GM18498 (cell line): ENCODE results near the gene TRIM67.
"Not testable (repeated sequence)": the region's sequence is repeated elsewhere in the genome, so short reads cannot be mapped to it uniquely, and the experiment has no call there.

Source experiments
- ATAC-seq: cut with Tn5 transposase; IDR thresholded peaks from one replicate; pipeline ENCODE4 v1.9.1; 2021; ENCODE audit warnings: mild to moderate bottlenecking, moderate library complexity; ENCODE audit not compliant: unreplicated experiment

Gene TRIM67

DNA sequence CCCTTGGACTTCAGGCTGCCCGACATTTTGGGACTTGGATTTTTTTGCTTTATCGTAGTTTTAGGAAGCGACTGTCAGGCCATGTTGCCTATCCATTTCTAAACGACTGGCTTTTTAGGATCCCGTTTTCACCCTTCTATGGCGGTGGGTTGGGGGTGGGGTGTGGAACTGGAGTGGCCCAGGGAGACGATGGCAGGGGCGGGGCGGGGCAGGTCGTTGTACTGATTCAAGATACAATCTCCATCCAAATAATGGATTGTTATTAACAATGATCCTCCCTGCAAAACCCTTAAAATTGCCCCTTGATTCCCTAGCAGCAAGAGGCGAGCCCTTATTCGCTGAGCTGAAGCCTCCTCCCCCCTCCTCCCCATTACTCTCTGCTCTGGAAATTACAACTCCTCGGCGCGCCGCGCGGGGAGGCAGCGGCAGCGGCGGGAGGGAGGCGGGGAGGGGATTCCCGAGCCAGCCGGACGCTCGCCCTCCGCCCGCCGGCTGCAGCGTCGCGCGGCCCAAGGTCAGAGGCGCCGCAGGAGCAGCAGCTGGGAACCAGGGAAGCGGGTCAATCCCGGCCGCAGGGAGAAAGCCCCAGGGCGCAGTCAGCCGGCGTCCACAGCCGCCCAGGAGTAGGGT is at the start of gene TRIM67:
Gene TRIM67 (plus strand): TSS at position 392 of the 630 bp plus-strand sequence. CDS start 912 bp downstream, outside the sequence.
- no peak for ATAC-seq

DNA sequence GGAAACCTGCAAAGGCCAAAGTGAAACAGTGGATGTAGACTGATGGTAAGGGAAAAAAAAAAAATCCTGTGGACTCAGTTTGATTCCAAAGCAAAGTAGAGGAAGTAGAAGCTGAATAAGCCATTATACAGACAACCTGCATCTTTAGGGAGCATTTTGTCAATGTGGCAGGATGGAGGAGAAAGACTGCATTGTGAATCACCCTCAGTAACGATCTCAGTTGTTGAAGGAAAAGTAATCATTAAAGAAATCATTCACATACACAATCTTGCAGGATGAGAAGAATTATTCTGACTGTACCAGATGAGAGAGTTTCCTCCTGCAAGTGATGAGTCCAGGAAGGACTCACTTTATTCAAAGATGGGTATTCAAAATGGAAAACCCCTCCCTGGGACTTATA is 45.1 kb upstream of the TRIM67 start:
- no peak for ATAC-seq

DNA sequence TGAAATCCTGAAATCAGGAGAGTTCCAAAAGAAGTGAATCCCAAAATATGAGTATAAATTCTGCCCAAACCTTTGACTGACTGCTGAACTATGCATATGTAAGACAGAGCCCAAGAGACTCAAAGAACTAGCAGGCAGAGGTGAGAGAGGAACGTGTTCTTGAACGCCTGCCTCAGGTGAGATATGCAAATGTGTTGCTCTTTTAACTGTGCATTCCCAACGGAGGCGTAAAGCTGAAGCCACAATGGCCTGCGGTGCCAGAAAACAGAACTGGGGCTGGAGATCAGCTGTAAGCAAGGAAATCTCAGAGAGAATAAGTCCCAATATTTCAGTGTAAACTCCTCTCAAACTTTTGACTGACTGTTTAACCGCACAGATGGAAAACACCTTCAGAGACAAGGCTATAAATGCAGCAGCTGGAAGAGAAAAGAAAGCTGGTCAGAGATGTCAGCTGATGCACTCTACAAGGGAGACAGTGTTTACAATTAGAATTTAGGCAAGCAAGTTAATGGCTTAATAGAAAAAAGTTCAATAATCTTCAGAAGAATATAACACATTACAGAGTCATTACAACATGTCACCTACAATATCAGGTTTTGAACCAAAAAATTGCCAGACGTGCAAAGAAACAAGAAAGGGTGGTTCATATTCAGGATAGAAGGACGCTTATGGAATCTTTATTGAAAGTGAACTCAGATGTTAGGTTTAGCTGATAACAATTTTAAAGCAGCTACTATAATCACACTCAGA is 43.0 kb upstream of the TRIM67 start:
- ATAC-seq: no peak

DNA sequence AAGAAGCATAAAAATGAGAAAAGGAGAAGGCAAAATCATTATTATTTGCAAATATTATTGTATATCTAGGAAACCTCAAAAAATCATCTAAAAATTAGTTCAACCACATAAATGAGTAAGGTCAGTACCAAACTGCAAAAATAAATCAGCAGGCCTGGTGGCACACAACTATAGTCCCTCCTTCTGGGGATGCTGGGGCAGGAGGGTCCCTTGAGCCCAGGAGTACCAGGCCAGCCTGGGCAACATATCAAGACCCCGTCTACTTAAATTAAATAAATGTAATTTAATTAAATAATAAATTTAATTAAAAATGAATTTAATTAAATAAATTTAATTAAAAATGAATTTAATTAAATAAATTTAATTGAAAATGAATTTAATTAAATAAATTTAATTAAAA is 40.3 kb upstream of the TRIM67 start:
- no peak for ATAC-seq

DNA sequence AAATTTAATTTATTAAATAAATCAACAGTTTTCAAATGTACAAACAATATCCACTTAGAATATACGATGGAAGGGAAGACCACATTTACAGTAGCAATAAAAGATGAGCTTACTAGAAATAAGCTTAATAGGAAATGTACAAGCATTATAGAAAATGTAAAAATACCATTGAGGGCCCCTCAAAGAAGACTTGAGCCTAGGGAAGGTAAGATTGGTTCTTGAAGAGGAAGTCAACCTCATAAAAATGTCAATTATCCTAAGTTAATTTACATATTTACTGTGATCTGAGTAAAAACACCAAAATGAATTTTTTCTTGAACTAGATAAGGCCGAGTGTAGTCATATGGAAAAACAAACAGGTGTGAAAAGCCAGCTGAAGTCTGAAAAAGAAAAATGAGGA is 39.7 kb upstream of the TRIM67 start:
- ATAC-seq: no peak

DNA sequence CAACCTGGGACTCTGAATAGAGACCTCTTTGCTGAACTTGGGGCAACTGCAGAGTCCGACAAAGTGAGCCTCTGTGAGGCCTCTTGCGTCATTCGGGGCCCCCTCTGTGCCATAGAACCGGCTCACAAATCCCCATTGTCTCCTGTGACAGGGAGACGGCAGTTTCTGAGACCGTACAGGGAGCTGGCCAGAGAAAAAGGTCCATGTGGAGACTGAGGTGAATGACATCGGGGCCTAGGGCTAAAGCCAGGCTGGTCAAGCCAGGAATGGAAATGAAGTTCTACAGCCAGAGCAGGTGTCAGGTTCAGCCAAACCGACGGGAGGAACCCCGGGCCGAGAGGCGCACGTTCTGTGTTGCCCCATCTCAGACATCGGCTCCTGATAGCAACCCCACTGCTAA is 37.1 kb upstream of the TRIM67 start:
- no peak for ATAC-seq

DNA sequence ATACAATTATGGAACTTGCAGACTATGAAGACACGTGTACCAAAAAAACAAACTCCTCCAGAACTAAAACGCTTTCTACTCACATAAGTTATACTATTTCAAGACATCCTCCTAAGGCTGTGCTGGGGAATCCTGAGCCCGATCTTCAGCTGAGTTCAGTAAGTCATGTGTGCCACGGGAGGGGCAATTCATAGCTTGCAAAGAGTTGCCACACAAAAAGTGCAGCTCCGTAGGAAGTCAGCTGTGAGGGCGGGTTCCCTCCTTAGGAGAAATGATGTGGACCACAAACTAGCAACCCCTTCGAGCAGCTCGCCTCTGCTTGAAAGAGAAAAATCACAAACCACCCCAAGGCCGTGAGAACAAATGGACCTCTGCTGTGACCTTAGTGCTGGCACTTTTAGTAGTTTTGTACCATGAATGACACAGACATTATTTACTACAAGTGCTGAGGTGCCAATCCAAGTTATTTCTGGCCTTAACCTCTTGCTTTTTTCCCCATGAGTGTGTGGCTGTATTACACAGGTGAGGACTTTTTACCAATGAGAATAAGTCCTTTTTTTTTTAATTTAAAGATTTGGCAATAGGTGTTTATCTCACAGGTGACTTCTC is 35.8 kb upstream of the TRIM67 start:
- ATAC-seq: no peak

DNA sequence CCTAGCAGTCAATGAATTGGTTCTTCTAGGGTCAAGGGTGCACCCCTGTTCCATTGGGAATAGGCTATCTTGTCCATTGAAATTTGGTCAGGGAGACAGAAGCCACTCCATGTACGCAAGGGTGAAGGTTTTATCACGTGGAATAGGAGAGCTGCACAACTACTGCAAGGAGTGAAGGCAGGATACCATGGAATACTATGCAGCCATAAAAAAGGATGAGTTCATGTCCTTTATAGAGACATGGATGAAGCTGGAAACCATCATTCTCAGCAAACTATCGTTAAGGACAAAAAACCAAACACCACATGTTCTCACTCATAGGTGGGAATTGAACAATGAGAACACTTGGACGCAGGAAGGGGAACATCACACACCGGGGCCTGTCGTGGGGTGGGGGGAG is 34.8 kb upstream of the TRIM67 start:
- ATAC-seq: not testable (repeated sequence)

DNA sequence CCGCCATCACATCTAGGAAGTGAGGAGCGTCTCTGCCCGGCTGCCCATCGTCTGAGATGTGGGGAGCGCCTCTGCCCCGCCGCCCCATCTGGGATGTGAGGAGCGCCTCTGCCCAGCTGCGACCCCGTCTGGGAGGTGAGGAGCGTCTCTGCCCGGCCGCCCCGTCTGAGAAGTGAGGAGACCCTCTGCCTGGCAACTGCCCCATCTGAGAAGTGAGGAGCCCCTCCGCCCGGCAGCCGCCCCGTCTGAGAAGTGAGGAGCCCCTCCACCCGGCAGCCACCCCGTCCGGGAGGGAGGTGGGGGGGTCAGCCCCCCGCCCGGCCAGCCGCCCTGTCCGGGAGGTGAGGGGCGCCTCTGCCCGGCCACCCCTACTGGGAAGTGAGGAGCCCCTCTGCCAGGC is 33.4 kb upstream of the TRIM67 start:
- not testable (repeated sequence) for ATAC-seq

DNA sequence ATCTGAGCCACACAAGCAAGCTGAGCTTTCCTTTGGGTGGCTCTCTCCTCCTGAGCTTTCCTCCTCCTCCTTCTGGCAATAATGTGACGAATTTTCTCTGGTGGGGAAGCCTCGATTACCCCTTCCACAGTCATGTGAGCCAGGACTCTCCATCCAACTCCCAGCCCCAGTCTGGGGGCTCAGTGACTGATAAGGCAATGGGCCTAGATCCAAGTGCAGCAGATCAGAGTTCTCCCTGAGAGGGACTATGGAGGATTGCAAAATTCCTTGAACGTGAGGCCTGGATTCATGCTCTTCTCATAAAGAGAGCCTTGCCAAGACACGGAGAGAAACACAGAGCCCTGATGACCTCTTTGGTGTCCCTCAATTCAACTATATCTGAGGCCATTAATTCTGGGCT is 31.3 kb upstream of the TRIM67 start:
- ATAC-seq: no peak

DNA sequence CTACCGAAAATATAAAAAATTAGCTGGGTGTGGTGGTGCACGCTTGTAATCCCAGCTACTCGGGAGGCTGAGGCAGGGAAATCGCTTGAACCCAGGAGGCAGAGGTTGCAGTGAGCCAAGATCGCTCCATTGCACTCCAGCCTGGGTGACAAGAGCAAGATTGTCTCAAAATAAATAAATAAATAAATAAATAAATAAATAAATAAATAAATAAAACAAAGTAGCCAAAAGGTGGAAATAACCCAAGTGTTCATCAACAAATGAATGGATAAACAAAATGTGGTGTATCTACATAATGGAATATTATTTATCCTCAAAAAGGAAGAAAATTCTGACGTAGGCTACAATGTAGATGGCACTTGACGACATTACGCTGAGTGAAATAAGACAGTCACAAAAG is 29.3 kb upstream of the TRIM67 start:
- not testable (repeated sequence) for ATAC-seq

DNA sequence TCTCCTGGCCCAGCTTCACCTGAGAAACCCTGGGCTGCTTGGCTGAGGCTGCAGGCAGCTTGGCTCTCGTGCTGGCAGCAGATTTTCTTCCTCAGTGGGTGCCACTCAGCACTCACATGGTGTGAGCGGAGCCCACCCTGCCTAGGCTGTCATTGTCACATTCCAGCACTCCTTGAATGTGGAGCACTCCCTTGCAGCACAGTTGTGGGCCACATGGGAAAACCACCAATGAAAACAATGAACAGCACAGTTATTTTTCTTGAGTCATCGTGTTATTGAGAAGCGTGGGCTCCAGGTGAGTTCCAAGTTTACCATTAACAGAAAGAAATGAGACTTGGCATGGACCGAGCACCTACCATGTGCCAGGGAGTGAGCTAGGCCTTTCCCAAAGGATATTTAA is 27.2 kb upstream of the TRIM67 start:
- no peak for ATAC-seq

DNA sequence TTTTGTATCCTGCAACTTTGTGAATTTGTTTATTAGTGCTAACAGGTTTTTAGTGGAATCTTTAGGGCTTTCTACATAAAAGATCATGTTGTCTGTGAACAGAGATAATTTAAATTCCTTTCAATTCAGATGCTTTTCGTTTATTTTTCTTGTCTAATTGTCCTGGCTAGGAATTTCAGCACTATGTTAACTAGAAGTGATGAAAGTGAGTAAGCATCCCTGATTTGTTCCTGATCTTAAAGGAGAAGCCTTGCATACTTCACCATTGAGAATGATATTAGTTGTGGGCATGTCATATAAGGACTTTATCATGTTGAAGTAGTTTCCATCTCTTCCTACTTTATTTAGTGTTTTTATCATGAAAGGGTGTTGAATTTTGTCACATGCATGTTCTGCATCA is 23.6 kb upstream of the TRIM67 start:
- no peak for ATAC-seq

DNA sequence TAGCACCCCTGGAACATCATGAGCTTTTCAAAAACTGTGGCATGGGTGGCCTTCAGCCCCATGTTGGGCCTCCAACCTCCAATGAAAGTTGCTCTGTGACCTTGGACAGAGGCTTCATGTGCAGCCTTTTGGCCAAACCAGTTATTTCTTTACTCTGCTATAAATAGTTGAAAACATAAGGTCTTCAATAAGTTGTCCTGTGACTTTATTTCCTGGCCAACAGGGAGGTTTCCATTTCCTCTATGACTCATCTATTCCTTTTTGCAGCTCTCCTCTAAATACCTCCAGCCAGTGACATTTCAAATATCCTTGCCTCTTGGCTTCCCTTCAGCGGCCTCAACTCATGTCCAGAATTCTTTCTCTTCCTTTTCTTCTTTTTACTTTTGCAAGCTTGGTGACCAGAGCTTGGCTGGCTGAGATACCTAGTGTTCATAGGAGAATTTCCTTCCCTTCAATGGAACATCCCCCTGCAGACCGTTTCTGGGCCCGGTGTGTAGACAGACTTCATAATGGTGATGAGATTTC is 22.7 kb upstream of the TRIM67 start:
- ATAC-seq: no peak

DNA sequence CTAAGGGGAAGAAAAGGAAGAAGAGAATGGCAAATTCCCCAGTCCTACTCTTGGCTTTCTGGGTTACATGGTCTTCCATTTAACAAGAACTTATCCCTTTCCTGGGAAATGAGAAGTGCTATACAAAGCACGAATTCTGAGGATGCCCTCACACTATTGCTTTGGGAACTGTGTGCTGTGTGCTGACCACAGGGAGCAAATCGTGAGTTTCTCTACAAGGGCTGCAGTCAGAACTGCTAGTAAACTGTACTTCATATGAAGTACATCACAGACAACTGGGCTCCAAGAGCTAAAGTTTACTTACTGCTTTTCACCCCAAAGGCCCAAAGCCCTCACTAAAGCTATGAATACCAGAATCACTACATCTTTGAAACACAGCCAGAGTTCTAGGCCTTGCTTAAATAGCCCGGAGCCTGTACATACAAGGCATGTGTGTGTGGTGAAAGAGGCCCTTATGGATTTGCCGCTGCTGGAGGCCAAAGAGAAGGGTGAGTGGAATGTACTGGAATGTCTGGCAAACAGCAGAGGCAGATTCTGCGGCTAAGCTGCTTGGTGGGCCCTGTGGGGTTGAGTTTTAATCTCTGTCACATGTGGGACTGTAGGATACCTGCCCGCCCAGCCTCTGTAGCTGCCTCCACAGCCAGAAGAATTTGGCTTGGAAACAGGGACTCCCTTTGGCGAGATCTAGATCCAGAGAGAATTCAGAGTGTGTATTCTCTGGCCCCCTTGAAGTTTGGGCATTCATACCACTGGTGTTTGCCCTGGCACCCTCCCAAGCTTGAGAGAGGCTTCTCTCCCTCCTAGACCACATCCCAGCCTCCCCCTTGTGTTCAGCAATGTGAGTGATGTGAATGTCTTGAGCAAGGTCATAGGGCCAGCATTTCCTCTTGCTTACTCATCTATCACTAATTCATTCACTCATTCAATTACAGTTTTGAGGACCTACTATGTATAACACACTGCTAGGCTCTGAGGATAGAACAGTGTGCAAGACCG is 21.9 kb upstream of the TRIM67 start:
- ATAC-seq: no peak

DNA sequence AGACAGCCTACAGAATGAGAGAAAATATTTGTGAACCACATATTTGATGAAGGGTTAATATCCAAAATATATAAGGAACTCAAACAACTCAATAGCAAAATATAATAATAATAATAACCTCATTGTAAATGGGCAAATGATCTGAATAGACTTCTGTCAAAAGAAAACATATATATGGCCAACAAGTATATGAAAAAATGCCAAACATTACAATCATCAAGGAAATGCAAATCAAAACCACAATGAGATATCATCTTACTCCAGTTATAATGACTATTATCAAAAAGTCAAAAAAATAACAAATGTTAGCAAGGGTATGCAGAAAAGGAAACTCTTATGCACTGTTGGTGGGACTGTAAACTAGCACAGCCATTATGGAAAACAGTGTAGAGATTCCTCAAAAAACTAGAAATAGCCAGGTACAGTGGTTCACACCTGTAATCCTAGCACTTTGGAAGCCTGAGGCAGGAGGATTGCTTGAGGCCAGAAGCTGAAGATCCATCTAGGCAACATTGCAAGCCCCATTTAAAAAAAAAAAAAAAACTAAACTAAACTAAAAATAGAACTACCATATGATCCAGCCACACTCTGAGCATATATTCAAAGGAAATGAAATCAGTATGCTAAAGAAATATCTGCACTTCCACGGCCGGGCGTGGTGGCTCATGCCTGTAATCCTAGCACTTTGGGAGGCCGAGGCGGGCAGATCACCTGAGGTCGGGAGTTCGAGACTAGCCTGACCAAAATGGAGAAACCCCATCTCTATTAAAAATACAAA is 17.3 kb upstream of the TRIM67 start:
- ATAC-seq: no peak

DNA sequence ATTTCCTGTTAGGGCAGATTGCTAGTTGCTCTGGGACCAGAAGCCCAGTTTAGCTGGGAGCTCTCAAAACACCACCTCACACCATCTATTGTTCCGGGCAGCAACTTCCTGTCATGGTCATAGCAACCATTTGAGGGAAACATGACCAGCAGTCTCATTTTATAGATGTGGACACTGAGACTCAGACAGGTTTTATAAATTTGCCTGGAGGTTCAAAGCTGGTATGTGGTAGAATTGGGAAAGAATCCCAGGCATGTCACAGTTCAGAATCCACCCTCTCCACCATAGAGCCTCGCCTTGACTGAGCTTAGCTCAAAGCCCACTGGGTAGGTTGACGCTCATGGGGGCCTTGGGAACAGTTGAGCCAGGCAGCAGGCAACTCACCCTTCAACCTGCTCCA is 14.0 kb upstream of the TRIM67 start:
- no peak for ATAC-seq

DNA sequence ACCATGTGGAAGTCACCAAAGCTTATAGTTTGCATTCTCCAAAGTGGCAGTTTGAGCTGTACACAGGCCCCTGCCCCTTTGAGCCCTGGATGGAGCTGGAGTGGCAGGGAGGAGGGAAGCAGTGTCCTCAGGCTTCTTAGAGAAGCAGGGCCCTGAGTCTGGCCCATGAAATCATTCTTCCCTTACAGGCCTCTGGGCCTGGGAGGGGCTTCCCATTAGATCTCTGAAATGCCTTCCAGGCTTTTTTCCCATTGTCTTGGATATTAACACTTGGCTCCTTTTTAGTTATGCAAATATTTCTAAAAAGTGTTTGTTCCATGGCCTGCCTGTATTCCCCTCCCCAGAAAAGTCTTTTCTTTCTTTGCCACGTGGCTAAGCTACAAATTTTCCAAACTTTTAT is 10.0 kb upstream of the TRIM67 start:
- ATAC-seq: no peak

DNA sequence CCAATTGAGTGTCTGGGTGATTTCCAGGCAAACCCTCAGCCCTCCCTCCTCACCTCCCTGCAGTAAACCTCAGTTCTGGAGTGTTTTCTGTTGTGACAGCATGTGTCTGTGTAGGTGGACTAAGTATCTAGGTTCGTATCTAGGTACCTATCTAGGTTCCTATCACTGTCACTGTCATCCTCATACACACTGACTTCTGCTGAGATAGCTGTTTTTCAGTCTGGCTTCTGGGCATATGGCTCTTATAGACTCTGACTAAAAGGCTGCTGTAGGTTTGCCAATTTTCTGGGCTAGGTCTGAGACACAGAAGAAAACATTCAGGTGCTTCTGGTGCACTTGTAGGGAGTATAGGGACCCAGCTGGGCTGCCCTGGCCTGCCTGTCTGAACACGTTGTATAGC is 8.1 kb upstream of the TRIM67 start:
- ATAC-seq: no peak

DNA sequence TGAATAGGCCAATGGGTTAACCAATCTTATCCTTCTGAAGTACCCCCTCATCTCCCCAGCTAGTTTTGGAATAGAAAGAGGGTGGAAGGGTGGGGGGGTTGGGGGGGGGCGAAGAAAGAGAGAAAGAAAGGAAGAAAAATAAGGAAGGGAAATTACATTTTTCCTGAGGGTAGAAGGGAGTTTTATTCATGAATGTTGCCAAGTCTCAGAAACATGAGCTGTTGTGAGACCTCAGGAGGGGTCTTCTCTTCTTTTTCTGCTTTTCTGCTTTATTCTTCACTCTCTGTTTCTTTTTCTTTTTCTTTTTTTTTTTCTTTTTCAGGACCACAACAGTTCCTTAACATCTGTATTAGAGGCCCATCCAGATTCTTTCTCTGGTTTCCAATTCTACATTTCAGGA is 6.0 kb upstream of the TRIM67 start:
- ATAC-seq: no peak
